Prostate gland (tissue), 2 donors: ENCODE data around the gene PRRT1B.

Source experiments
- CTCF ChIP-seq, 4 experiments: fragments of 200-600 bp in 2 of 4; fragments of 450-650 bp in 2 of 4; sonication (generic) in 2 of 4; IDR thresholded peaks; 1 replicate in 3 of 4; 2 replicates in 1 of 4; pipeline ENCODE4 v1.5.1; 2016 to 2019; ENCODE audit warnings: antibody characterized with exemption in 4 of 4, mild to moderate bottlenecking in 2 of 4, moderate library complexity in 2 of 4
- POLR2A ChIP-seq: fragments of 450-650 bp; IDR thresholded peaks from one replicate; pipeline ENCODE4 v1.6.1; 2016; ENCODE audit warnings: antibody characterized with exemption, mild to moderate bottlenecking

GRCh38 chr9:131607591-131607990 is 62.3 kb downstream of the PRRT1B start:
- TF ChIP-seq POLR2A = no peak
- TF ChIP-seq CTCF (IDR thresholded peaks at IDR 0.05) = no peak
